Measurements from ENCODE around the gene CA14.

Gene CA14

DNA sequence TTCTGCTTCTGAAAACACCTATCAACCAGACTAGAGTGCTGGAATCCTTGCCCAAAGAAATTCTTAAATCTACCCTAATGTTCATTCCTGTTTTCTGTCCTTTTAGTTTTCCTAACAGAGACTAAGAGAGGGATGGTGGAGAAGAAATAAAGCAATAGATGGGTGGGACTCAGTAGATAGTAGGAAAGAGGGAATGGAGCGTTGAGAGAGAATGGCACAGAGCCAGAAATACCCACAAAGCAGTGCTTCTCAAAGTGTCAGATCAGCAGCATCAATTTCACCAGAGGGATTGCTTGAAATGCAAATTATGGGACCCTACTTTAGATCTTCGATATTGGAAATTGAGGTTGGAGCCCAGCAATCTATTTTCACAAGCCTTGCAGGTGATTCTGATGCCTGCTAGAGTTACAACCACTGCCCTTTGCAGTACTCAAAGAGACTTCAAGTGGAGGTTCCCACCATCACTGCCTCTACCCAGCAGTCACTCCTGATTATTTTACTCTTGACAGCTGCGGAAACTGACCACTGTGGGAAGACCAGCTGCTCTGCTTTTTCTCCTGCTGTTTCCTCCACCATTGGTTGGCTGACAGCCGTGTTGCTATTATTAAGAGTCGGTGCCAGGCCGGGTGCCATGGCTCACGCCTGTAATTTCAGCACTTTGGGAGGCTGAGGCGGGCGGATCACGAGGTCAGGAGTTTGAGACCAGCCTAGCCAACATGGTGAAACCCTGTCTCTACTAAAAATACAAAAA is 52.4 kb downstream of the CA14 start:
- Histone ChIP-seq H3K79me2 (ENCODE audit: insufficient read depth, low read length) (no peaks in the 10 kb centered on the region), H3F3A (ENCODE audit: insufficient read depth, low read length) (peaks cover 5% of the 10 kb centered on the region), H4K20me1 (ENCODE audit: insufficient read depth, low read length) (no peaks in the 10 kb centered on the region), H3K4me2 (ENCODE audit: low read length) (no peak overlapping the region), H2AFZ (ENCODE audit: low read length) (no peak overlapping the region), H3K36me3 (ENCODE audit: insufficient read depth, low read length) (peaks cover 18% of the 10 kb centered on the region), H3K4me1 (ENCODE audit: insufficient read depth, low read length, severe bottlenecking) (peaks cover 12% of the 10 kb centered on the region), H3K9me2 (ENCODE audit: low read depth, low read length) (no peaks in the 10 kb centered on the region), H3K4me3 (ENCODE audit: low read depth, low read length, poor library complexity, severe bottlenecking) (no peak overlapping the region), H3K9me3 (ENCODE audit: low read length) (no peaks in the 10 kb centered on the region), H3K9ac (ENCODE audit: low read length) (no peak overlapping the region), H3K27me3 (ENCODE audit: insufficient read depth, low read length) (no peaks in the 10 kb centered on the region), H3K27ac (ENCODE audit: low read depth, low read length, poor library complexity, severe bottlenecking) (no peak overlapping the region)
- TF ChIP-seq CTCF (IDR thresholded peaks at IDR 0.05; ENCODE audit: low read length) (no peak), EZH2 (IDR thresholded peaks at IDR 0.05; ENCODE audit: borderline replicate concordance, low read length) (no peak)

GRCh38 chr1:150311762-150312161 is 54.2 kb downstream of the CA14 start:
- Histone ChIP-seq H3K4me3 (ENCODE audit: low read depth, low read length, poor library complexity, severe bottlenecking) (no peak overlapping the region), H3K9ac (ENCODE audit: low read length) (no peak overlapping the region), H3F3A (ENCODE audit: insufficient read depth, low read length) (peaks cover 5% of the 10 kb centered on the region), H3K9me2 (ENCODE audit: low read depth, low read length) (no peaks in the 10 kb centered on the region), H3K79me2 (ENCODE audit: insufficient read depth, low read length) (no peaks in the 10 kb centered on the region), H3K4me2 (ENCODE audit: low read length) (no peak overlapping the region), H2AFZ (ENCODE audit: low read length) (no peak overlapping the region), H3K36me3 (ENCODE audit: insufficient read depth, low read length) (peaks cover 13% of the 10 kb centered on the region), H3K27me3 (ENCODE audit: insufficient read depth, low read length) (no peaks in the 10 kb centered on the region), H3K27ac (ENCODE audit: low read depth, low read length, poor library complexity, severe bottlenecking) (peak overlapping the region; percentile 49), H3K4me1 (ENCODE audit: insufficient read depth, low read length, severe bottlenecking) (peaks cover 12% of the 10 kb centered on the region), H3K9me3 (ENCODE audit: low read length) (no peaks in the 10 kb centered on the region), H4K20me1 (ENCODE audit: insufficient read depth, low read length) (no peaks in the 10 kb centered on the region)
- TF ChIP-seq CTCF (IDR thresholded peaks at IDR 0.05; ENCODE audit: low read length) (no peak), EZH2 (IDR thresholded peaks at IDR 0.05; ENCODE audit: borderline replicate concordance, low read length) (no peak)
